ENCODE data around the gene HLA-DOB. TPM values are rescaled to one million over a fixed set of nuclear protein-coding genes. Genes with fewer than 3 reads are reported as not detected.
A peak's percentile ranks its signal among the peaks of the same experiment; 100 is the strongest.

HLA-DOB gene
- total and polyA plus RNA-seq, 2 of the 13 experiments (the other 11 are each of a cell fraction or from before 2014, with no cell fraction given): not detected

GRCh38 chr6:32837651-32838113 is 20.9 kb upstream of the HLA-DOB start (continued):
- TF ChIP-seq, protein P1, sequence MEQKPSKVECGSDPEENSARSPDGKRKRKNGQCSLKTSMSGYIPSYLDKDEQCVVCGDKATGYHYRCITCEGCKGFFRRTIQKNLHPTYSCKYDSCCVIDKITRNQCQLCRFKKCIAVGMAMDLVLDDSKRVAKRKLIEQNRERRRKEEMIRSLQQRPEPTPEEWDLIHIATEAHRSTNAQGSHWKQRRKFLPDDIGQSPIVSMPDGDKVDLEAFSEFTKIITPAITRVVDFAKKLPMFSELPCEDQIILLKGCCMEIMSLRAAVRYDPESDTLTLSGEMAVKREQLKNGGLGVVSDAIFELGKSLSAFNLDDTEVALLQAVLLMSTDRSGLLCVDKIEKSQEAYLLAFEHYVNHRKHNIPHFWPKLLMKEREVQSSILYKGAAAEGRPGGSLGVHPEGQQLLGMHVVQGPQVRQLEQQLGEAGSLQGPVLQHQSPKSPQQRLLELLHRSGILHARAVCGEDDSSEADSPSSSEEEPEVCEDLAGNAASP (CRISPR knock-in tag; IDR thresholded peaks at IDR 0.05; ENCODE audit: borderline replicate concordance): no peak
- TF ChIP-seq RXRA (CRISPR knock-in tag; IDR thresholded peaks at IDR 0.05) (0 out of 2 replicates have a peak, but pooled peaks have one; percentile 26), ZNF407 (CRISPR knock-in tag; IDR thresholded peaks at IDR 0.05; ENCODE audit: not compliant biosample characterization) (peak; percentile 73), NFATC3 (CRISPR knock-in tag; IDR thresholded peaks at IDR 0.05) (0 out of 2 replicates have a peak, but pooled peaks have one; percentile 19), ZNF280B (CRISPR knock-in tag; IDR thresholded peaks at IDR 0.05; ENCODE audit: borderline replicate concordance) (0 out of 2 replicates have a peak, but pooled peaks have one; percentile 62), ELF3 (CRISPR knock-in tag; IDR thresholded peaks at IDR 0.05) (no peak), MEIS1 (CRISPR knock-in tag; IDR thresholded peaks at IDR 0.05; ENCODE audit: borderline replicate concordance) (0 out of 2 replicates have a peak, but pooled peaks have one; percentile 18), GLI4 (CRISPR knock-in tag; IDR thresholded peaks at IDR 0.05; ENCODE audit: borderline replicate concordance) (0 out of 2 replicates have a peak, but pooled peaks have one; percentile 74), ZNF891 (CRISPR knock-in tag; IDR thresholded peaks at IDR 0.05) (peak; percentile 49; the same call in 1 of the 2 replicates), ZNF768 (CRISPR knock-in tag; IDR thresholded peaks at IDR 0.05) (peak; percentile 43; the same call in 1 of the 2 replicates), ZNF33B (CRISPR knock-in tag; IDR thresholded peaks at IDR 0.05) (0 out of 2 replicates have a peak, but pooled peaks have one; percentile 32), ZNF543 (CRISPR knock-in tag; IDR thresholded peaks at IDR 0.05) (no peak), ZNF678 (CRISPR knock-in tag; IDR thresholded peaks at IDR 0.05) (peak; percentile 47; the same call in 1 of the 2 replicates)
- TF ChIP-seq, protein P2, sequence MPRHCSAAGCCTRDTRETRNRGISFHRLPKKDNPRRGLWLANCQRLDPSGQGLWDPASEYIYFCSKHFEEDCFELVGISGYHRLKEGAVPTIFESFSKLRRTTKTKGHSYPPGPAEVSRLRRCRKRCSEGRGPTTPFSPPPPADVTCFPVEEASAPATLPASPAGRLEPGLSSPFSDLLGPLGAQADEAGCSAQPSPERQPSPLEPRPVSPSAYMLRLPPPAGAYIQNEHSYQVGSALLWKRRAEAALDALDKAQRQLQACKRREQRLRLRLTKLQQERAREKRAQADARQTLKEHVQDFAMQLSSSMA (CRISPR knock-in tag; IDR thresholded peaks at IDR 0.05): no peak
- TF ChIP-seq, protein P3, sequence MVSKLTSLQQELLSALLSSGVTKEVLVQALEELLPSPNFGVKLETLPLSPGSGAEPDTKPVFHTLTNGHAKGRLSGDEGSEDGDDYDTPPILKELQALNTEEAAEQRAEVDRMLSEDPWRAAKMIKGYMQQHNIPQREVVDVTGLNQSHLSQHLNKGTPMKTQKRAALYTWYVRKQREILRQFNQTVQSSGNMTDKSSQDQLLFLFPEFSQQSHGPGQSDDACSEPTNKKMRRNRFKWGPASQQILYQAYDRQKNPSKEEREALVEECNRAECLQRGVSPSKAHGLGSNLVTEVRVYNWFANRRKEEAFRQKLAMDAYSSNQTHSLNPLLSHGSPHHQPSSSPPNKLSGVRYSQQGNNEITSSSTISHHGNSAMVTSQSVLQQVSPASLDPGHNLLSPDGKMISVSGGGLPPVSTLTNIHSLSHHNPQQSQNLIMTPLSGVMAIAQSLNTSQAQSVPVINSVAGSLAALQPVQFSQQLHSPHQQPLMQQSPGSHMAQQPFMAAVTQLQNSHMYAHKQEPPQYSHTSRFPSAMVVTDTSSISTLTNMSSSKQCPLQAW (CRISPR knock-in tag; IDR thresholded peaks at IDR 0.05): peak; percentile 39; the same call in 1 of the 2 replicates

All from HepG2 (cell line).